PC-3 (cell line): ENCODE measurements around the gene ADCYAP1R1. TPM values are rescaled to one million over a fixed set of nuclear protein-coding genes. Genes with fewer than 3 reads are reported as not detected.

Experiments
- ATAC-seq: fragments of 200-7000 bp; cut with Tn5 transposase; 2 replicates; pipeline ENCODE4 v1.9.1; 2020; ENCODE audit warnings: mild to moderate bottlenecking, moderate library complexity
- BruUV-seq: library from RNA; stranded (reverse); fragments of 400-500 nt; replicated peaks from 2 replicates; lab custom pipeline; 2021; lab: Mats Ljungman, UMichigan
- CTCF ChIA-PET: fragments of 300-600 bp; sonication (Branson Sonifier 250); formaldehyde crosslinking; loops from one replicate; lab custom pipeline; 2022; ENCODE audit warnings: antibody characterized with exemption; lab: Charles Lee
- POLR2A ChIA-PET: fragments of 300-600 bp; sonication (Branson Sonifier 250); formaldehyde crosslinking; loops from one replicate; lab custom pipeline; 2022; ENCODE audit warnings: antibody characterized with exemption; ENCODE audit not compliant: unreplicated experiment; lab: Charles Lee
- DNase-seq: peaks from one replicate; pipeline ENCODE4 v3.0.0-alpha.2; 2015
- H2AFZ ChIP-seq: fragments of 300-600 bp; sonication (generic); 2 replicates; pipeline ENCODE4 v1.6.0; 2016; ENCODE audit warnings: antibody characterized with exemption, low read length
- H3F3A ChIP-seq: fragments of 300-600 bp; sonication (generic); one replicate; pipeline ENCODE4 v1.6.0; 2017; ENCODE audit warnings: antibody characterized with exemption, low read length, control low read depth, mild to moderate bottlenecking; ENCODE audit not compliant: unreplicated experiment
- H3K27ac ChIP-seq: fragments of 300-600 bp; sonication (generic); 2 replicates; pipeline ENCODE4 v1.5.1; 2016; ENCODE audit warnings: mild to moderate bottlenecking, low read length
- H3K27me3 ChIP-seq: fragments of 300-600 bp; sonication (generic); 2 replicates; pipeline ENCODE4 v1.6.1; 2016; ENCODE audit warnings: low read length, mixed read lengths
- H3K36me3 ChIP-seq: fragments of 300-600 bp; sonication (generic); 2 replicates; pipeline ENCODE4 v1.6.1; 2016; ENCODE audit warnings: low read depth, mixed run types, low read length, mixed read lengths
- H3K4me1 ChIP-seq: fragments of 300-600 bp; sonication (generic); 2 replicates; pipeline ENCODE4 v1.5.1; 2016; ENCODE audit warnings: low read length; ENCODE audit not compliant: insufficient read depth
- H3K4me2 ChIP-seq: fragments of 300-600 bp; sonication (generic); 2 replicates; pipeline ENCODE4 v1.6.0; 2016; ENCODE audit warnings: low read length
- H3K4me3 ChIP-seq: fragments of 300-600 bp; sonication (generic); 2 replicates; pipeline ENCODE4 v1.5.1; 2016; ENCODE audit warnings: mild to moderate bottlenecking, low read length, mixed read lengths
- H3K79me2 ChIP-seq: fragments of 300-600 bp; sonication (generic); 2 replicates; pipeline ENCODE4 v1.6.1; 2017; ENCODE audit warnings: low read length, mixed read lengths
- H3K9ac ChIP-seq: fragments of 300-600 bp; sonication (generic); 2 replicates; pipeline ENCODE4 v1.6.0; 2016; ENCODE audit warnings: mild to moderate bottlenecking, low read length
- H3K9me2 ChIP-seq: fragments of 300-600 bp; sonication (generic); replicated peaks from 2 replicates; pipeline ENCODE4 v1.6.1; 2016; ENCODE audit warnings: mixed run types, low read length, mixed read lengths
- H3K9me3 ChIP-seq: fragments of 300-600 bp; sonication (generic); 2 replicates; pipeline ENCODE4 v1.6.1; 2016; ENCODE audit warnings: low read length, mixed read lengths
- H4K20me1 ChIP-seq: fragments of 300-600 bp; sonication (generic); 2 replicates; pipeline ENCODE4 v1.6.1; 2016; ENCODE audit warnings: low read length, mixed read lengths
- EZH2 ChIP-seq: fragments of 300-600 bp; sonication (generic); IDR thresholded peaks from one replicate; pipeline ENCODE4 v1.6.1; 2017; ENCODE audit warnings: antibody characterized with exemption, mild to moderate bottlenecking, low read length; ENCODE audit not compliant: unreplicated experiment
- EZH2phosphoT487 ChIP-seq: fragments of 300-600 bp; sonication (generic); IDR thresholded peaks from 2 replicates; pipeline ENCODE4 v1.6.1; 2018; ENCODE audit warnings: mild to moderate bottlenecking, antibody characterized with exemption, low read length, borderline replicate concordance
- intact Hi-C: fragments of 100-400 bp; cut with micrococcal nuclease; formaldehyde crosslinking; loops from 2 replicates; pipeline ENCODE4 v1.9.0; 2023
- total RNA-seq: library from RNA; depleted of rRNA; stranded (reverse); fragments of >200 nt; gene quantifications from 2 replicates; pipeline ENCODE4 v1.2.3, GENCODE V29; 2014
- TF ChIP-seq, protein P1 (sequence below): fragments of 300-600 bp; sonication (generic); conservative IDR thresholded peaks from 2 replicates; pipeline ENCODE4 v1.5.1; 2017; ENCODE audit warnings: antibody characterized with exemption, low read depth, mild to moderate bottlenecking, low read length

ADCYAP1R1 gene
- total RNA-seq, 1 experiment from 2014 or later: not detected

DNA sequence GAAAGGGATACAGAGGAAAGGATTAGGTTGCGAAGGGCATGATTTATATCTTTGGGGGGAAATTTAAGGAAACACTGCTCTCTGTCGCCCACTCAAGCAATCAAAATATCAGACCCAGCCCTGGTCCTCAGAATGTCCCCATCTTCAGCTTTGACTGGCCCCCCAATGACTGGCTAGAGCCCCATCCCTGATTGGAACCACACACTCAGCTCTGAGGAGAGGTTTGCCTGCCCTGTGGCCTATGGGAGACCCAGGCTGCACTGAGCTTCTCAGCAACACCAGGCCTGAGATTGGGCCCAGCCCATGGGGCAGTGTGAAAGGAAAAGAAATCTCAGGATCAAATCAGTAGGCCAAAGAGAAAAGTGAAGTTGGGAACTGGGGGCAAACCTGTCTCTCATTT, 69.5 kb downstream of the ADCYAP1R1 start:
- peaks cover 20% of the 10 kb centered on the region for H3K27me3 ChIP-seq
- no peaks in the 10 kb centered on the region for H3F3A ChIP-seq
- POLR2A ChIA-PET: no interaction called here
- H3K4me1 ChIP-seq: no peaks in the 10 kb centered on the region
- CTCF ChIA-PET: interaction anchor here (1.7 to 3.3 kb wide), 2 partner anchors 137 to 322 kb away, joined by 7 to 112 read pairs; no protein-coding TSS in a partner anchor
- TF ChIP-seq EZH2phosphoT487 (no peak), EZH2 (no peak)
- TF ChIP-seq, protein P1, sequence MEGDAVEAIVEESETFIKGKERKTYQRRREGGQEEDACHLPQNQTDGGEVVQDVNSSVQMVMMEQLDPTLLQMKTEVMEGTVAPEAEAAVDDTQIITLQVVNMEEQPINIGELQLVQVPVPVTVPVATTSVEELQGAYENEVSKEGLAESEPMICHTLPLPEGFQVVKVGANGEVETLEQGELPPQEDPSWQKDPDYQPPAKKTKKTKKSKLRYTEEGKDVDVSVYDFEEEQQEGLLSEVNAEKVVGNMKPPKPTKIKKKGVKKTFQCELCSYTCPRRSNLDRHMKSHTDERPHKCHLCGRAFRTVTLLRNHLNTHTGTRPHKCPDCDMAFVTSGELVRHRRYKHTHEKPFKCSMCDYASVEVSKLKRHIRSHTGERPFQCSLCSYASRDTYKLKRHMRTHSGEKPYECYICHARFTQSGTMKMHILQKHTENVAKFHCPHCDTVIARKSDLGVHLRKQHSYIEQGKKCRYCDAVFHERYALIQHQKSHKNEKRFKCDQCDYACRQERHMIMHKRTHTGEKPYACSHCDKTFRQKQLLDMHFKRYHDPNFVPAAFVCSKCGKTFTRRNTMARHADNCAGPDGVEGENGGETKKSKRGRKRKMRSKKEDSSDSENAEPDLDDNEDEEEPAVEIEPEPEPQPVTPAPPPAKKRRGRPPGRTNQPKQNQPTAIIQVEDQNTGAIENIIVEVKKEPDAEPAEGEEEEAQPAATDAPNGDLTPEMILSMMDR: no peak
- intact Hi-C loops: no loop called here
- BruUV-seq: no TSS peak
- no peak overlapping the region for H2AFZ ChIP-seq
- no peak overlapping the region for H3K4me2 ChIP-seq
- no peak overlapping the region for H3K27ac ChIP-seq
- no peaks in the 10 kb centered on the region for H3K9me2 ChIP-seq
- no peaks in the 10 kb centered on the region for H3K36me3 ChIP-seq
- no peak overlapping the region for H3K4me3 ChIP-seq
- H3K9me3 ChIP-seq: no peaks in the 10 kb centered on the region
- no peak for ATAC-seq
- H3K9ac ChIP-seq: no peak overlapping the region
- no peak for DNase-seq
- H4K20me1 ChIP-seq: no peaks in the 10 kb centered on the region
- H3K79me2 ChIP-seq: no peaks in the 10 kb centered on the region

GRCh38 chr7:31122649-31123058, 70.5 kb downstream of the ADCYAP1R1 start:
- no TSS peak for BruUV-seq
- H3F3A ChIP-seq: no peaks in the 10 kb centered on the region
- CTCF ChIA-PET: interaction anchor here (0.6 to 3.3 kb wide), 14 partner anchors 9 to 615 kb away, joined by 3 to 112 read pairs (median 4); no protein-coding TSS in a partner anchor

GRCh38 chr7:31123321-31123720, 71.2 kb downstream of the ADCYAP1R1 start:
- ChIA-PET POLR2A (interaction anchor here (0.5 to 0.6 kb wide), 2 partner anchors 81 to 140 kb away, joined by 4 to 13 read pairs; no protein-coding TSS in a partner anchor), CTCF (interaction anchor here (0.6 to 3.3 kb wide), 12 partner anchors 8 to 324 kb away, joined by 3 to 112 read pairs (median 6); no protein-coding TSS in a partner anchor)
- H3F3A ChIP-seq: no peaks in the 10 kb centered on the region
- no peak overlapping the region for H3K4me2 ChIP-seq
- H3K27me3 ChIP-seq: peaks cover 17% of the 10 kb centered on the region
- H3K4me1 ChIP-seq: no peaks in the 10 kb centered on the region
- no peak overlapping the region for H3K4me3 ChIP-seq
- H2AFZ ChIP-seq: no peak overlapping the region
- intact Hi-C loops: no loop called here
- no peaks in the 10 kb centered on the region for H3K79me2 ChIP-seq
- H3K9ac ChIP-seq: no peak overlapping the region
- ATAC-seq: no peak
- H3K27ac ChIP-seq: no peak overlapping the region
- H3K9me3 ChIP-seq: no peaks in the 10 kb centered on the region
- H3K9me2 ChIP-seq: no peaks in the 10 kb centered on the region
- H4K20me1 ChIP-seq: no peaks in the 10 kb centered on the region
- BruUV-seq: no TSS peak
- TF ChIP-seq EZH2phosphoT487: no peak
- TF ChIP-seq, protein P1: no peak
- no peak for TF ChIP-seq EZH2
- H3K36me3 ChIP-seq: no peaks in the 10 kb centered on the region
- no peak for DNase-seq

More at GRCh38 chr7:31122649-31123058, 70.5 kb downstream of the ADCYAP1R1 start:
- H3K36me3 ChIP-seq: no peaks in the 10 kb centered on the region
- H3K4me1 ChIP-seq: no peaks in the 10 kb centered on the region
- H3K79me2 ChIP-seq: no peaks in the 10 kb centered on the region
- TF ChIP-seq, protein P1: peak; percentile 86
- TF ChIP-seq EZH2phosphoT487: no peak
- POLR2A ChIA-PET: interaction anchor here (0.5 to 0.7 kb wide), 4 partner anchors 81 to 139 kb away, joined by 4 to 19 read pairs (median 9); no protein-coding TSS in a partner anchor
- no peak overlapping the region for H3K4me3 ChIP-seq
- ATAC-seq (peak; percentile 84), DNase-seq (peak; percentile 88)
- H4K20me1 ChIP-seq: no peaks in the 10 kb centered on the region
- H3K9me3 ChIP-seq: no peaks in the 10 kb centered on the region
- H2AFZ ChIP-seq: no peak overlapping the region
- H3K9me2 ChIP-seq: no peaks in the 10 kb centered on the region
- peaks cover 16% of the 10 kb centered on the region for H3K27me3 ChIP-seq
- H3K27ac ChIP-seq: no peak overlapping the region
- H3K9ac ChIP-seq: no peak overlapping the region
- intact Hi-C loops: loop anchor here (1.0 kb wide), 2 partner anchors 139 to 322 kb away; no protein-coding TSS in a partner anchor
- H3K4me2 ChIP-seq: no peak overlapping the region
